CD4-positive, alpha-beta T cell treated with Interleukin-17A for 1 hour (primary cell): ENCODE data around the gene OSBPL8.
"Not testable (repeated sequence)": the region's sequence is repeated elsewhere in the genome, so short reads cannot be mapped to it uniquely, and the experiment has no call there.

ENCODE experiments used
- DNase-seq: peaks from one replicate; pipeline ENCODE4 v3.0.0-alpha.2; 2020

The OSBPL8 gene

DNA sequence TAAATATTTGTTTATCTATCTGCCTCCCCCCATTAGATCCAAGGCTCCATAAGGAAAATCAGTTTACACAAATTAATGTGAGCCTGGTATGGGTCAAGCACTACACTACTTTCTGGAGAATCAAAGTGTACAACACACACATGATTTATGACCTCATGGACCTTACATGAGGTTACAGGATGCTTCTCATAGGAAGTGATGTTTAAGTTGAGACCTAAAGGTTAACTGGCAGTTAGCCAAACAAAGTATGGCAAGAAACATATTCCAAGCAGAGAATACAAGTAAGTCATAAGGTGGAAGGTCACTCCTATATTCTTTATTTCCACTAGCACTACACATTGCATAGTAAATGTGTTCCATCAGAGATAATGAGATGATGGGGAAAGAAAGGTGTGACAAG lies 39.2 kb downstream of the OSBPL8 start:
- no peak for DNase-seq

DNA sequence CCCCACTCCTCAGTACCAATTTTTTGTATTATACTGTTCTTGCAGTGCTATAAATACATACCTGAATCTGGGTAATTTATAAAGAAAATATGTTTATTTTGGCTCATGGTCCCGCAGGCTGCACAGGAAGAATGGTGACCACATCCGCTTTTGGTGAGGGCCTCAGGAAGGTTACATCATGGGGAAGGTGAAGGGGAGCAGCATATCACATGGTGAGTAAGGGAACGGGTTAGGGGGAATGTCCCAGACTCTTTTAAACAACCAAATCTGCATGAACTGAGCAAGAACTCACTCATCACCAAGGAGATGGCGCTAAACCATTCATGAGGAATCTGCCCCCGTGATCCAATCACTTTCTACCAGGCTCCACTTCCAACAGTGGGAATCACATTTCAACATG lies 40.0 kb downstream of the OSBPL8 start:
- peak; percentile 24 for DNase-seq

DNA sequence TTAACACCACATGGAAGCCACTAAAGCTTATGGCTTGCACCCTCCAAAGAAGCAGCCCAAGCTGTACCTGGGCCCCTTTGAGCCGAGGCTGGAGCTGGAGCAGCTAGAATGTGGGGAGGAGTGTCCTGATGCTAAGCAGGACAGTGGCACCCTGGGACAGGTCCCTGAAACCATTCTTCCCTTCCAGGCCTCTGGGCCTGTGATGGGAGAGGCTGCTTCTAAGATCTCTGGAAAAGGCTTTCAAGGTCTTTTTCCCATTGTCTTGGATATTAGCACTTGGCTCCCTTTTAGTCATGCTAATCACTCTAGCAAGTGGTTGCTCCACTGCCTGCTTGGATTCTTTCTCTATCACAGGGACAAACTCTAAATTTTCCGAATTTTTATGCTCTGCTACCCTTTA lies 40.9 kb downstream of the OSBPL8 start:
- DNase-seq: no peak

DNA sequence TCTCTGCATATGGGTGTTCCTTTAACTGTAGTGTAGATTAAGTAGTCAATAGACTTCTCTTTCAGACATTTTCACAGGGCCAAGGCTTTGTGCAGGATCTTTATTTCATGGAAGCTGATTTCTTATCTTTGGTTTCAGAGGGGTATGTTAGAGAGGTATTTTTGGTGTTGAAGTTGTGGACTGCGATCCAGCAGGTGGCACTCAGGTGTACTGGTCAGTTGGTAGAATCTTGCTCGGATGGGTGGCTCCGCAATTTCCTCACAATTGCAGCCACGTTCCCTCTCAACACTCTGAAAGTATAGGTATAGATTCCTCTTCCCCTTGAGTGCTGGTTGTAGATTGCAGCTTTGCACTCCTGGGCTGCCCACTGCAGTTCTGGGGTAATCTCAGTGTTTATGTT lies 44.3 kb downstream of the OSBPL8 start:
- no peak for DNase-seq

DNA sequence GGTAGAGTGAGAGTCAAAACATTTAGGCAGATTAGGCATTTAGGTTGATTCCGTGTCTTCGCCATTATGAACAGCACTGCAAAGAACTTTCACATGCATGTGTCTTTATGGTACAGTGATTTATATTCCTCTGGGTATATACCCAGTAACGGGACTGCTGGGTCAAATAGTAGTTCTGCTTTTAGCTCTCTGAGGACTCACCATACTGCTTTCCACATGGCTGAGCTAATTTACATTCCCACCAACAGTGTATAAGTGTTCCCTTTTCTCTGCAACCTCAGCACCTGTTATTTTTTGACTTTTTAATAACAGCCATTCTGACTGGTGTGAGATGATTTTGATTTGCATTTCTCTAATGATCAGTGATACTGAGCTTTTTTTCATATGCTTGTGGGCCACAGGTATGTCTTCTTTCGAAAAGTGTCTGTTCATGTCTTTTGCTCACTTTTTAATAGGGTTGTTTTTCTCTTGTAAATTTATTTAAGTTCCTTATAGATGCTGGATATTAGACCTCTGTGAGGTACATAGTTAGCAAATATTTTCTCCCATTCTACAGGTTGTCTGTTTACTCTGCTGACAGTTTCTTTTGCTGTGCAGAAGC lies 48.4 kb downstream of the OSBPL8 start:
- DNase-seq: not testable (repeated sequence)

DNA sequence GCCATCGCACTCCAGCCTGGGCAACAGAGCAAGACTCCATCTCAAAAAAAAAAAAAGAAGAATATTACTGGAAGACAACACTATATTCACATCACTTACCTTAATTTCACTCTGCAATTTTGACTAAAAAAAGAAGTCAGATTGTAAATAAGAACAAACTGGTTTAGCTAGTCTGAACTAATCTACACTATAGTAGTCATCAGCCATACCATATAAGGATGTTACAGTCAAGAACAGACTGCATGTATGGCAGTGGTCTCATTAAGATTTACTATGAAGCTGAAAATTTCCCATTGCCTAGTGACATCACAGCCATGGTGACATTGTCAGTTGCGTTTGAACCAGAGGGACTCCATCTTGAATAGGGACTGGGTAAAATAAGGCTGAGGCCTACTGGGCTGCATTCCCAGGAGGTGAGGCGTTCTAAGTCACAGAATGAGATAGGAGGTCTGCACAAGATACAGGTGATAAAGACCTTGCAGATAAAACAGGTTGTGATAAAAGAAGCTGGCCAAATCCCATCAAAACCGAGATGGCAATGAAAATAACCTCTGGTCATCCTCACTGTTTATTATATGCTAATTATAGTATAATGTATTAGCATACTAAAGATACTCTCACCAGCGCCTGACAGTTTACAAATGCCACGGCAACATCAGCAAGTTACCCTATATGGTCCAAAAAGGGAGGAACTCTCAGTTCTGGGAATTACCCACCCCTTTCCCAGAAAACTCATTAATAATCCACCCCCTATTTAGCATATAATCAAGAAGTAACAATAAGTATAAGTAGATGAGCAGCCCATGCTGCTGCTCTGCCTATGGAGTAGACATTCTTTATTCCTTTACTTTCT lies 51.2 kb downstream of the OSBPL8 start:
- DNase-seq: no peak

DNA sequence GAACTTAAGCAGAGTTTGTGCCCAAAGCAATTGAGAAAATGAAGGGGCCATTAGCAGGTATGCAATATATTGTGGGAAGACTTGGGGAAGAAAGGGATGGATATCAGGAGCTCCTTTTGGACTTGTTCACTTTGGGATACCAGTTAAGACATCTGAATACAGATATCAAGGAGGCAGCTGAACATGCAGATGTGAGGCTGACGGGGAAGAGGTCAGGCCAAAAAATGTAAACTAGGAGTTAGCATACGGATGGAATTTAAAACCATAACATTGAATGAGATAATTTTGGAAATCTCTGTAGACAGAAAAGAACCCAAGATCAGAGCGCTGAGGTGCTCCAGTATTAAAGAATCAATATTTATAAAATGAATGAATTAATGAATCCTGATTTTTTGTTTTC lies 53.4 kb downstream of the OSBPL8 start:
- DNase-seq: no peak

DNA sequence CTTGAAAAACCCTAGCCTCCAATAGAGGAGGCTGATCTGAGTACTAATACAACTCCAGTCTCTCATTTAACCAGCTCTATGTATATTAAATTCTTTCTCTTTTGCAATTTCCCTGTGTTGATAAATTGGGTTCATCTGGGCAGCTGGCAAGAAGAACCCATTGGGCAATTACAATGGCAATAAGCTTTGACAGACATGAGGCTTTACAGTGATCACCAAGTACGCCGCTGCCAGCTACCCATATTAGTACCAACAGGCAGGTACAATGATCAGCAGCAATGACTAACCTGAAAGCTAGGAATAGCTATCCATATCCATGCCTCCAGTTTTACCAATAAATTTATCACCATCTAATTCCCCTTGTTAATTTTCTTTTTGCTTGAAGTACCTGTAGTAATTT lies 54.5 kb downstream of the OSBPL8 start:
- DNase-seq: no peak

DNA sequence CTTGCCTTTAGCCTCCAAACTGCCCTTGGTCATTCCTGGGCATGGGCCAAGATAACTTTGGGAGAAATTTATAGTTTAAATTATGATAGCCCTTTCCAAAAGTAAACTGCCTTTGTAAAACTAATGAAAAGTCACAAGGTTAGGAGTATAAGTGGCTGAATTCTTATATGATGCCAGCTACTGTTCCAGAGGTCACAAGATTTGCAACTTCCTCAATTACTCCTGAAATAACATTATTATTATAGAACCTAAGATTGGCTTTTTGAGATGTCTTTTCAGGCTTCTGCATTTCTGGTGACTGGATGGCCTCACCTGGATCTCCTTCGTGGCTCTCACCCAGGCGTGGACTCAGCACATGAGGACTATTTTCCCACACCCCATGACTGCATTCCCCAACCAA lies 55.0 kb downstream of the OSBPL8 start:
- no peak for DNase-seq

DNA sequence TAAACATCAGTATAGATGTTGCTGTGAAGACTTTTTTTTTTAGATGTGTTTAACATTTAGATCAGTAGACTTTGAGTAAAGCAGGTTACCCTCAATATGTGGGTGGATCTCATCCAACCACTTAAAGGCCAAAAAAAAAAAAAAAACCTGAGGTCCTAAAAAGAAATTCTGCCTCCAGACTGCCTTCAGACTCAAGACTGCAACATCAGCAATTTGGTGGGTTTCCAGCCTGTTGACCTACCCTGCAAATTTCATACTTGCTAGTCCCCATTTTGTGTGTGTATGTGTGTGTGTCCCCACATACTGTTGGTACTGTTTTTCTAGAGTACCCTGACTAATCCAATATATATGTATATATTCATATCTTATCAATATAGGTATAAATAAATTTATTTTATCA lies 55.6 kb downstream of the OSBPL8 start:
- DNase-seq: no peak

DNA sequence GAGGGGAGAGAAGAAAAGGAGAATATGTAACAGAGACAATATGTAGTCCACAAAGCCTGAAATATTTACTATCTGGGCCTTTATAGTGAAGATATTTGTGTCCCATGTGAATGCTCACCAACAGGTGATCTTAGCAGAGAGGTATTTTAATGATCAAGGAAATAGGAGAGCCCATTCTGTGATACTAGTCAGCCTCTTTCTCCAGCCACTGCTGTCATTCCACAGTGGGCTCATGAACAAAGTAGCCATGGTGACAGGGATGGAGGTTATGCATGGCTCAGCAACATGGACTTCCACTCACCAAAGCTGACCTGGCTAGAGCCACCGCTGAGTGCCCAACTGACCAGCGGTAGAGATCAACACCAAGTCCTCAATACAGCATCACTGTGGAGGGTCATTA lies 58.2 kb downstream of the OSBPL8 start:
- DNase-seq: no peak

DNA sequence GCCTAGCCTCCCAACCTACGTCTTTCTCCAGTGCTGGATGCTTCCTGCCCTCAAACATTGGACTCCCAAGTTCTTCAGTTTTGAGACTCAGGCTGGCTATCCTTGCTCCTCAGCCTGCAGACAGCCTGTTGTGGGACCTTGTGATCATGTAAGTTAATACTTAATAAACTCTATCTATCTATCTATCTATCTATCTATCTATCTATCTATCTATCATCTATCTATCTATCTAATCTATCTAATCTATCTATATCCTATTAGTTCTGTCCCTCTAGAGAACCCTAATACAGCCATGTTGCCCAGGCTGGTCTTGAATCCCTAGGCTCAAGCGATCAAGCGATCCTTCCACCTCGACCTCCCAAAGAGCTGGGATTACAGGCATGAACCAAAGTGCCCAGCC lies 60.4 kb downstream of the OSBPL8 start:
- not testable (repeated sequence) for DNase-seq

DNA sequence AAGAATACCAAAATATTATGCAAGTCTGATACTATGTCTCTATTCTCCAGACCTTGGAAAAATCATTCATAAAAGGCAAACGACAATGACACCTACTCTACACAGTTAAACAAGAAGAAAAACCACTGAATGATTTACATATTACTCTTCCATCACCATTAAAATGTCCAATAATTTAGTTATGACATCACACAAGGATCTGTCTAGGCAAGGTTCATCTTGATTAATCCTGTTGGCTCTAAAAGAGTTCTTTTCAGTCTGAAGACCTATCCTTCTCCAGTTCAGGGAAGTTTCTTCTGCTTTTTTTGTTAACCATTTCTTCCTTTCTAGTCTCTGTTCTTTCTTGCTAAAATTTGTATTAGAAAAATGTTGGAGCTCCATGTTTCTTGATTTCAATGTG lies 64.0 kb downstream of the OSBPL8 start:
- no peak for DNase-seq

DNA sequence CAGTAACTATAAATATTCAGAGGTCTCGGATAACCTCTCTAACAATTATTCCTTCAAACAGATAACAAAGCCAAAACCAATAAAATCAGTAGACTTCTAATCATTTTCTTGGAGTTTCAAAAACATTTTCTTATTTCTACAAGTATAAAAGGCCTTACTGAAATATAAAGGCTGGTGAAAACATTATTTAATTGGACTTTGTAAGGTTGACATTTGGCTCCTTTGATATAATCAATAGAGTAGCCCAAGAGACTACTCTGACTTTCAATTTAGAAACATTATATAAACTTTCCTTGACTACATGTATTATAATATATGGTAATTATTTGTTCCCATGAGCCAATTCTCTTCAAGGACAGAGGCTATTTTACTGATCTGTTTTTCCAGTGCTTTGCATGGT lies 68.3 kb downstream of the OSBPL8 start:
- no peak for DNase-seq

DNA sequence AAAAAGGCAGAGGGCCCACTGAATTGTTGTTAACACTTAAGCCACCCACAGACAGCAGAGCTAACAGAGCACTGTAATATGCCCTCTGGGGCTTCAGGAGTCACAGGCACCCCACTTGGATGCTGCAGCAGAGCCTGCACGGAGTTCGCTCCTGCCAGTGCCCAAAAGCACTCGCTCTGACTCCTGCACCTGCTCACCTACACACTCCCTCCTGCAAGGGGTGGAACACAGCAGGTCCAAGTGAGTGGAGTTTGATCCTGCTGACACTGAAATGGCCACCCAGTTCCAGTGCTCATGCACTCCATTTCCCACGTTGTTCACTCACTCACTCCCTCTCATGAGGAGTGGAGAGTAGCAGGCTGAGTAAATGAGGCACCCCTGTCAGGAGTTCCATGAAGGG lies 68.8 kb downstream of the OSBPL8 start:
- DNase-seq: no peak

DNA sequence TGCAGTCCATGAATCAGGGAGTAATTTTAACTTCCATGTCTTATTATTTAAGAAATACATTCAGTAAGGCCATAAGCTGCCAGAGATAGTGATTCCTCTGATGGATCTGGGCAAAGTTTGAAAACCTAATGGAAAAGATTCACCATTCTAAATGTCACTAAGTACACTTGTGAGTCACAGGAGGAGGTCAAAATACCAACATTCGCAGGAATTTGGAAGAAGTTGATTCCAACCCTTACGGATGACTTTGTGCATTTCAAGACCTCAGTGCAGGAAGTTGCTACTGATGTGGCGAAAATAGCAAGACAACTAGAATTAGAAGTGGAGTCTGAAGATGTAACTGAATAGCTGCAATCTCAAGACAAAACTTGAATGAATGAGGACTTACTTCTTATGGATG lies 69.8 kb downstream of the OSBPL8 start:
- DNase-seq: no peak

DNA sequence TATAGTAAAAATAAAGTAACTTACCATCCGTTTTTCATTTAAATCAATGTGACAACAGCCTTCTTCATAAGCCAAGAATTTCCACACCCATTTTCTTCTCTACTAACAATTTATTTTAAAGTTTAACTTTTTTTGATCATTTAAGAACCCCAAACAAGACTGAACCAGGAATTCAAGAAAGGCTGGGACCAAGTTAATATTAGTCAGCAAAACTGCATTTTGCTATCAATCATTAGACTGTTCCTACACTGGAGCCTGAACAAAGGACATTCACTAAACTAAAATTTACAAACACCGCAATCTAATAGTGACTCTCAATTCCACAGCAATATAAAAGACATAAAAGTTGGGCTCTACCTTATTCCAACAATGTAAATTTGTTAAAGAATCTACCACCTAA lies 73.6 kb downstream of the OSBPL8 start:
- DNase-seq: no peak

DNA sequence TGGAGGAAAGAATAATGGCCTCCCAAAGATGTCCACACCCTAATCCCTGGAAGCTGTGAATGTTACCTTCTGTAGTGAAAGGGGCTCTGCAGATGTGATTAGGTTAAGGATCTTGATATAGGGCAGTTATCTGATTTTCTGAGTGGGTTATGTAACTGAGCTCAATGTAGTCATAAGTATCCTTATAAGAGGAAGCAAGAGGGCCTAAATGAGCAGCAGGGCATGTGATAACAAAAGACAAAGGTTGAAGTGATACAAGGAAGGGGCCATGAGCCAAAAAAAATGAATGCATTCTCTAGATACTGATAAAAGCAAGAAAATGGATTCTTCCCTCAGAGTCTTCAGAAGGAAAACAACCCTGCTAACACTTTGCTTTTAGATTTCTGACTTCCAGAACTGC lies 78.8 kb downstream of the OSBPL8 start:
- DNase-seq: no peak

DNA sequence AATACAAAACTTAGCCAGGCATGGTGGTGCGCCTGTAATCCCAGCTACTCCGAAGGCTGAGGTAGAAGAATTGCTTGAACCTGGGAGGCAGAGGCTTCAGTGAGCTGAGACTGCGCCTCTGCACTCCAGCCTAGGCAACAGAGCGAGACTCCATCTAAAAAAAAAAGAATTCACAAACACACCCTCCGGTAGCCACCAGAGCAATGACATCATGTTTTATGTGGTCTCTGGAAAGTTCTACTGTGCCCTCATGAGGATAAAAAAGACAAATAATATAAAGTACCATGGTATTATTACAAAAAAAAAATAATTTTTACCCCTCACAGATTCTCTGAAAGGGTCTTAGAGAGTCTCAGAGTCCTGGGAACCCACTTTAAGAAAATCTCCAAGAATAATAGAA lies 81.5 kb downstream of the OSBPL8 start:
- DNase-seq: no peak

DNA sequence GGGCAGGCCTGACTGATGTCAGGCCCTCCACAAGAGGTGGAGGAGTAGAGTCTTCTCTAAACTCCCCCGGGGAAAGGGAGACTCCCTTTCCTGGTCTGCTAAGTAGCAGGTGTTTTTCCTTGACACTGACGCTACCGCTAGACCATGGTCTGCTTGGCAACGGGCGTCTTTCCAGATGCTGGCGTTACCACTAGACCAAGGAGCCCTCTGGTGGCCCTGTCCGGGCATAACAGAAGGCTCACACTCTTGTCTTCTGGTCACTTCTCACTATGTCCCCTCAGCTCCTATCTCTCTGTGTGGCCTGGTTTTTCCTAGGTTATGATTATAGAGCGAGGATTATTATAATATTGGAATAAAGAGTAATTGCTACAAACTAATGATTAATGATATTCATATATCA lies 86.7 kb downstream of the OSBPL8 start:
- DNase-seq: not testable (repeated sequence)

DNA sequence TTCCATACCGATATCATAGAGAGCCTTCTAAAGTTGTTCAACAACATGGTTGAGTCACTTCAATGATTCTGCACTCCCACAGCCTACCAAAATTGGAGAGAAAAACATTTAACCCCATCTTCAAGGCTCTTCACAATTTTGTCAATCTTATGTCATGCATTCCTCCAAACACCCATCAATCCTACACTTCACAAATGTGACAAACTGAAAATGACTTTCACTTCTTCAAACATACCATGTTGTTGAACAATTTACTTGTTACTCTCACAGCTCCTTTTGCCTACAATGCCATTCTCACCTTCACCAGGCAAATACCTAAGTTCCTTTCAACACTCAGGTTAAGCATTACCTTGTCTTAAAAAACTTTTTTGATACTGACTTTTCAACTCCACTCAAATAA lies 88.0 kb downstream of the OSBPL8 start:
- no peak for DNase-seq

DNA sequence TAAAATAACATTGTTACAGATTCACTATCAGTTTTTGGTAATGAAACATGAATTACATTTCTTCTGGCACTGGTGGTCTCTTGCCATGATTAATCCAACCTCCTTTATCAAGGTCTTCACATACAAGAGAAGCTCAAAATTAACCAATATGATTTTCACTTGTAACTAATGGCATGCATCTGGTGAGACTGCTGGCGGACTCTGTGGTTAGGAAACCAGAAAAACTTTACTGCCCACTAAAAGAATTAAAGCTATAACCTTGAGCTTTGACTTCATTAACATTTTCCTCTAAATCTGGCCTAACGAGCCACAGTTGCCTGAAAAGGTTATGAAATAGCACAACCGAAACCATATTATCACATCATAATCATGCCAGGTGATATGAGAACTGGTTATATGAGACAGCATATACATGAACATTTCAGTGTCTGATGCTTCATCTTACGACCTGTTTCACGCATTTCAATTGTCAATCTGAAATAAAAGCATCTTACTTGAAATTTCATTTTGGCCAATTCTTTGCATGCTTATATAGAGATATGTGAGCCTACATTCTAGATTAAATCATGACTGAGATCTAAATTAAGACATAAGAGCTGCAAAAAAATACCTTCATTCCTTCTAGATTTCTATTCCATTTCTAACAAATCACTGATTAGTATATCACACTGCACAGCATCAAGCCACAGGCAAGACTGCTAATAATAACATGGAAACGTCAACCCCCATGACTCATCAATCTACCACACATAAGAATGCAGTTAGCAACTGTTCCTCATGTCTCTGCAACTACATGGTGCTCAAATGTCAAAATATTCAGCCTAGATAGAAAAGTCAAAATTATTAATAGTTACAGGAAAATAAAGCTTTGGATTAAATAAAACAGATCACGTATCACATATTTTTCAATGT lies 89.3 kb downstream of the OSBPL8 start:
- DNase-seq: peak; percentile 21

DNA sequence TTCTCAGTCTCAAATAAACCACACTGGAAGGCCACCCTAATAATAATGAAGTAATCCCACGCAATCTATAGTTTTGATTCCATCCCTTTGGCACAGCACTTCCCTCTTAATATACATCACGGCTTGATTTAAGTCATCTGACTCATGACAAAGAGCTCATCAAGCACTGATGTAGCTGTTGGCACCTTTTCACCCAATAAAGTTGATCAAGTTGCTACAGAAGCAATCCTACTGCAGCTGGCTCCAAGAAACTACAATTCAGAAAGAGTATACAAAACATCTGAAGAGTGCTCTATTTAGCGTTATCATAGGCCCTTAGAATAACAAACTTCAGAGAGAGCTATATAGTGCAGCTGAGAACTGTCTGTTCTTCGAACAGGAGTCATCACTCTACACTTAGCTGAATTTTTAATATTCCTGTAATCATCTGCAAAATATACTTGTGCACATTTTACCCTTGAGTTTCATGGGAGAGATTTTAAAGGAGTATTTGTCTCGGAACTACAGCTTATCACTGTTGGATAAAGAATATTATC lies 94.9 kb downstream of the OSBPL8 start:
- no peak for DNase-seq
